COLO829 (cell line): ENCODE results near the gene GAS6.
"Not testable (repeated sequence)": the region's sequence is repeated elsewhere in the genome, so short reads cannot be mapped to it uniquely, and the experiment has no call there.

Experiments
- DNase-seq: peaks from one replicate; pipeline ENCODE4 v3.0.0; 2012; ENCODE audit warnings: low spot score

Gene GAS6

GRCh38 chr13:113837560-113838355 lies 26.1 kb downstream of the GAS6 start:
- peak; percentile 62 for DNase-seq

- DNase-seq = no peak
Observed at GRCh38 chr13:113836768-113837559, 26.9 kb downstream of the GAS6 start.

- DNase-seq = no peak
Observed at GRCh38 chr13:113835461-113836270, 28.2 kb downstream of the GAS6 start.

GRCh38 chr13:113834496-113835200 lies 29.2 kb downstream of the GAS6 start:
- DNase-seq = no peak

GRCh38 chr13:113834006-113834405 lies 29.9 kb downstream of the GAS6 start:
- not testable (repeated sequence) for DNase-seq

GRCh38 chr13:113833111-113833830 lies 30.6 kb downstream of the GAS6 start:
- DNase-seq = no peak

GRCh38 chr13:113832631-113833030 lies 31.2 kb downstream of the GAS6 start:
- DNase-seq = no peak

GRCh38 chr13:113832205-113832604 lies 31.7 kb downstream of the GAS6 start:
- DNase-seq = no peak

- DNase-seq = no peak
Observed at GRCh38 chr13:113831061-113831460, 32.8 kb downstream of the GAS6 start.

GRCh38 chr13:113830426-113830950 lies 33.4 kb downstream of the GAS6 start:
- not testable (repeated sequence) for DNase-seq

- DNase-seq = no peak
Observed at GRCh38 chr13:113828282-113828825, 35.5 kb downstream of the GAS6 start.

- no peak for DNase-seq
Observed at GRCh38 chr13:113827021-113827420, 36.9 kb downstream of the GAS6 start.

GRCh38 chr13:113826446-113826845 lies 37.4 kb downstream of the GAS6 start:
- DNase-seq = not testable (repeated sequence)

- DNase-seq = no peak
Observed at GRCh38 chr13:113825841-113826240, 38.0 kb downstream of the GAS6 start.

GRCh38 chr13:113823771-113824170 lies 40.1 kb downstream of the GAS6 start:
- no peak for DNase-seq

GRCh38 chr13:113822956-113823744 lies 40.7 kb downstream of the GAS6 start:
- DNase-seq = no peak

- DNase-seq = no peak
Observed at GRCh38 chr13:113822266-113822665, 41.6 kb downstream of the GAS6 start.

- no peak for DNase-seq
Observed at GRCh38 chr13:113821847-113822246, 42.0 kb downstream of the GAS6 start.

- DNase-seq = peak; percentile 71
Observed at GRCh38 chr13:113820813-113821651, 42.8 kb downstream of the GAS6 start.
